Measurements from ENCODE around the gene BUD31. TPM values are rescaled to one million over a fixed set of nuclear protein-coding genes. Genes with fewer than 3 reads are reported as not detected.

Gene BUD31
- total RNA-seq, 4 donors from 2014 or later, result 55.5 to 89.0 (median 66.0) TPM

DNA sequence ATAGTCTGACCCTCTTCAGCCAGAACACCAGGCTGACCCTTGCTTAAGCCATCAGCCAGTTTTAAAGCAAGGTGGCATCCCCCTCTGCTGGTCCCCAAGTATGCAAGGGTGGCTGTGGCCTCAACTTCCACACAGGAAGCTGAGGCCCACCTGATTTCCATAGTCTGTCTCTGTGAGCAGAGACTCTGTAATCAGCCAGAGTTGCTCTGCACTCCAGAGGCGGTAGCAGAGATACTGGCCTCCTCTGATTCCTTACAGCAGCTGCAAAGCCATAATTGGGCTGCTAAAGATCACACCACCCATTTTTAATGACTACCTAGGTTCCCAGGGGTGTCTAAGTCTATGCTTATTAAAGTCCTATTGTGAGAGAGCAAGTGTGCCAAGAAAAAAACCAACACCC, 2.2 kb upstream of the BUD31 start:
- TF ChIP-seq, protein P1, sequence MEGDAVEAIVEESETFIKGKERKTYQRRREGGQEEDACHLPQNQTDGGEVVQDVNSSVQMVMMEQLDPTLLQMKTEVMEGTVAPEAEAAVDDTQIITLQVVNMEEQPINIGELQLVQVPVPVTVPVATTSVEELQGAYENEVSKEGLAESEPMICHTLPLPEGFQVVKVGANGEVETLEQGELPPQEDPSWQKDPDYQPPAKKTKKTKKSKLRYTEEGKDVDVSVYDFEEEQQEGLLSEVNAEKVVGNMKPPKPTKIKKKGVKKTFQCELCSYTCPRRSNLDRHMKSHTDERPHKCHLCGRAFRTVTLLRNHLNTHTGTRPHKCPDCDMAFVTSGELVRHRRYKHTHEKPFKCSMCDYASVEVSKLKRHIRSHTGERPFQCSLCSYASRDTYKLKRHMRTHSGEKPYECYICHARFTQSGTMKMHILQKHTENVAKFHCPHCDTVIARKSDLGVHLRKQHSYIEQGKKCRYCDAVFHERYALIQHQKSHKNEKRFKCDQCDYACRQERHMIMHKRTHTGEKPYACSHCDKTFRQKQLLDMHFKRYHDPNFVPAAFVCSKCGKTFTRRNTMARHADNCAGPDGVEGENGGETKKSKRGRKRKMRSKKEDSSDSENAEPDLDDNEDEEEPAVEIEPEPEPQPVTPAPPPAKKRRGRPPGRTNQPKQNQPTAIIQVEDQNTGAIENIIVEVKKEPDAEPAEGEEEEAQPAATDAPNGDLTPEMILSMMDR (IDR thresholded peaks at IDR 0.05; ENCODE audit: low read depth), result no peak

DNA sequence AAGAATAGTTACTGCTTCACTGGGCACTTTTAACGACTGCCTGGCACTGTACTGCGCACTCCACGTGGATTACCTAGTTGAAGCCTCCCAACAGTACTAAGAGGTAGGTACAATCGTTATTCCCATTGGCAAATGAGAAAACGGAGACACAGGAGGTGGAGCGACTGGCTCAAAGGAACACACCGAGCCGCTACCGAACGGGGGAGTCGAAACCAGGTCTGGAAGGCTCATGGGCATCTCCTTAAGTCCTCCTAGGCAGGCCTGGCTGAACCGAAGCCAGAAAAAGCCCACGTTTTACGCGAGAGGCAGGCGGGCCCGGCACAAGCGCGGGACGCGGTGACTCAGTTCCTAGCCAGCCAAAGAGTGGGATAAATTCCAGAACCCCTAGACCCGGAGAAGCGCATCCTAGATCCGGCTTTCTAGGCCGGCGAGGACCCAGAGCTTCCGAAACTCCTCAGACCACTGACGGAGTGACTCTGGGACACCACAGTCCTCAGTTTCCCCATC, 844 bp upstream of the BUD31 start:
- TF ChIP-seq, protein P1 (IDR thresholded peaks at IDR 0.05; ENCODE audit: low read depth), result no peak

DNA sequence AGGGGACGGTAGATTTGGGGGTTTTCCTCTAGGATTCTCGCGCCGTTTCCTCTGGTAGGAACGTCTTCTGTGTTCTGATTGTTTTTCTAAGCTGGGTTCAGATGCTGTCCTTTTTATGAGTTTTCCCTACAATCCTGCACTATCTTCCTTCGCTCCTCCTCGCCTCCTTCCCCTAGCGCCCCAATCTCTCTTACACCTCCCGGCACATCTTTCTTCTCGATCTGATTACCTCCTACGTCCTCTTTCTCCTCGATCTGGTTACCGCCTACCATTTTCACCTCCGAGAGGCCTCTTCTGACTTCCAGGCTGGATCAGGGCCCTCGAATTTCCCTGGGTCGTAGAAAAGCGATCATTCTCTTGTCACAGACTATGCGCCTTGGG, 413 bp downstream of the BUD31 start:
- TF ChIP-seq, protein P1 (IDR thresholded peaks at IDR 0.05; ENCODE audit: low read depth), result no peak

DNA sequence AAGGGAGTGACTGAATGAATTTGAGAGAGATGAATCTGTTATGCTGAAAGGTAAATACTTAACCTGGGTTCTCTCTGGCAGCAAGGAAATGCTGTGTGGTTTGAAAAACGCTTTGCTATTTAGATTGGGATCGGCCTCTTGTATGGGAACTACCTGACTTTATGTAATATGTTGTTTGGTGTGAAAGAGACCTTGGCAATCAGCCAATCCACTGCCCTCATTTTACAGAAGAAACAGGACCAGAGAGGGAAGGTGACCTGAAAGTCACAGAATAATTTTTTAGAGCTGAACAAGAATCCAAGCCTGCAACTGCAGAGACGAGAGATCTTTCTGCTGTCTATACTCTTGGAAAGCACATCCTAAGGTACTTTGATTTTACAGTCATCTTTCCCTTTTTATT, 1.0 kb downstream of the BUD31 start:
- TF ChIP-seq, protein P1 (IDR thresholded peaks at IDR 0.05; ENCODE audit: low read depth), result no peak

DNA sequence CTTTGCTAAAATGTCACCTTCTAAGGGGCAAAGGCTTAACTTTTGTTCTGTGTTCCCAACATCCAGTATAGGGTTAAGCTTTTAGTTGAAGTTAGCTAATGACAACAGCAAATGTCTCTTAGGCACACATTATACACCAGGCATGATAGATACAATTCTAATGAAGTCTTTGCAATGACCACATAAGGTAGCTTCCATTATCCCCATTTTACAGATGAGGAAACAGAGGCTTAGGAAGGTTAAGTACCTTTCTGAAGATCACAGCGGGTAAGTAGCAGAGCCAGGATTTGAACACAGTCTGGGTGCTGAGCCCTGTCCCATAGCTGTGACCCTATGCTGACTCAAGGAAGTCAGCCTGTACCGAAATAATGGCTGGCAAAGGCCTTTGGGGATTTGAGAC, 1.9 kb downstream of the BUD31 start:
- TF ChIP-seq, protein P1 (IDR thresholded peaks at IDR 0.05; ENCODE audit: low read depth), result no peak

DNA sequence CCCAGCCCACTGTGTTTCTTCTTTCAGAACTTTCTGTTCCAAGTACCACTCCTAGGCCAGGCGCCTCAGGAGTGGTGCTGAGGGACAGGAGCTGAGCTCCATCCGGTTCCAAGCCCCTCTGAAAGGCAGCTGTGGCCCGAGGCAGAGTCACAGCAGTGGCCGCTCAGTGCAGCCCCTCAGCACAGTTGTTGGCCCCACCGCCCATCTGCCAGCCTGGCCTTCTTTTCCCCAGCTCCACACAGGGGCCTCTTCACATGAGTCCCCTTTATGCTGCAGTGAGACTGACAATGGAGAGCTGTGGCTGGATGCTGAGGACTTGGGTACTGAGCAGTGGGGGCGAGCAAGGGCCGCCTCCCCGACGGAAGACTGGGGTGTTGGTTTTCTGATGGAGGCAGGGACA, 9.5 kb downstream of the BUD31 start:
- TF ChIP-seq, protein P1 (IDR thresholded peaks at IDR 0.05; ENCODE audit: low read depth), result no peak

DNA sequence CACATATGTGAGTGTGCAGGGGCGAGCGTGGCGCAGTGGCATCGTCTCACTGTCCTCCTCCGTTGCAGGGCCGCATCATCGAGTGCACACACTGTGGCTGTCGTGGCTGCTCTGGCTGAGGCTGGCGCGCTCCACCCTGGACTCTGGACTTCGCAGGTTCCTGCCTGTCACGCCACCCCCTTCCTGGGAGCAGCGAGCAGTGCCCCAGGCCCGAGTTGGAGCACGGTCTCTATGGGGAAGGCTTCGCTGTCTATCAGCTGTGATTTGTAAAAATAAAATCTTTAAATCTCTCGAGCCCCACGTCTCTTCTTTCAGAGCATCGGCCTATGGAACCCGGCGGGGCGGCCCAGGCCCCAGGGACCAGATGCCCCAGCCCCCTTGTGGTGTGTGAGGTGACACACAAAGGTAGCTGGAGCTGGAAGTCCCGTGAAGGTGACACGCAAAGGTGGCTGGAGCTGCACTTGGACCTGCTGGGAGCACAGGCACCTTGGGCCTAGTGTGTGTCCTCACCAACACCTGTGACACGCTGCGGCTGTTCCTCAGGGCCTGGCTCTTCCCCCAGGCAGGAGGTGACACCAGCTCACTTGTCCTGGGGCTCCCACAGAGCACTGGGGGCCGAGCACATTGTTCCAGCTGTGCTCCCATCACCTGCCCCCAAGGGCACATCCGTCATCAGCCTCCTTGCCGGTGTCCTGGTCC, 10.7 kb downstream of the BUD31 start:
- TF ChIP-seq, protein P1 (IDR thresholded peaks at IDR 0.05; ENCODE audit: low read depth), result no peak
